Measurements from ENCODE around the gene MYRIP.

The MYRIP gene

GRCh38 chr3:39903253-39903652, 93.8 kb downstream of the MYRIP start:
- Histone ChIP-seq H3K4me1 (ENCODE audit: control insufficient read depth in 2 of 2, insufficient read depth in 1 of 2, low read depth in 1 of 2, low read length in 2 of 2) (no peaks in the 10 kb centered on the region), H3K9me3 (replicated peaks in 1 of 2; ENCODE audit: control insufficient read depth in 2 of 2, insufficient read depth in 1 of 2, low read depth in 1 of 2, low read length in 2 of 2) (no peaks in the 10 kb centered on the region), H2BK12ac (ENCODE audit: low read length) (no peak overlapping the region), H3K27me3 (ENCODE audit: control insufficient read depth in 3 of 3, insufficient read depth in 3 of 3, low read depth in 1 of 3, low read length in 3 of 3) (no peaks in the 10 kb centered on the region), H3K79me1 (ENCODE audit: low read depth, low read length) (no peaks in the 10 kb centered on the region), H3K23ac (ENCODE audit: low read depth, low read length, poor library complexity) (no peak overlapping the region), H3K27ac (replicated peaks; ENCODE audit: low read length) (no peak overlapping the region), H3K9ac (ENCODE audit: low read depth, low read length, poor library complexity) (no peak overlapping the region), H4K8ac (ENCODE audit: low read depth, low read length) (no peak overlapping the region), H4K91ac (ENCODE audit: low read depth, low read length, poor library complexity) (no peak overlapping the region), H2AFZ (ENCODE audit: low read length) (no peak overlapping the region), H2AK5ac (ENCODE audit: low read depth, low read length) (no peak overlapping the region), H3K18ac (ENCODE audit: low read length) (no peak overlapping the region), H3K4me2 (ENCODE audit: insufficient read depth, low read length, poor library complexity, severe bottlenecking) (no peak overlapping the region), H3K4ac (ENCODE audit: low read length) (no peak overlapping the region), H3K4me3 (ENCODE audit: low read length in 2 of 2) (no peak overlapping the region), H3K14ac (ENCODE audit: low read length) (no peak overlapping the region), H2BK5ac (ENCODE audit: low read length) (no peak overlapping the region), H3K36me3 (replicated peaks in 1 of 2; ENCODE audit: control insufficient read depth in 2 of 2, insufficient read depth in 2 of 2, low read length in 2 of 2) (no peaks in the 10 kb centered on the region), H2BK120ac (ENCODE audit: low read depth, low read length) (no peak overlapping the region), H2BK15ac (ENCODE audit: low read length) (no peak overlapping the region)
- WGBS, 2 donors (ENCODE audit: extremely low coverage in 2 of 2, insufficient read length in 2 of 2, insufficient replicate concordance in 1 of 2) = no CpG with 5 or more reads among the region's 2 CpGs
- no peak for DNase-seq (ENCODE audit: low spot score)

GRCh38 chr3:39905788-39906187, 96.4 kb downstream of the MYRIP start:
- H2BK5ac ChIP-seq (ENCODE audit: low read length) = no peak overlapping the region
- no peak overlapping the region for H3K27ac ChIP-seq (replicated peaks; ENCODE audit: low read length)
- H4K91ac ChIP-seq (ENCODE audit: low read depth, low read length, poor library complexity) = no peak overlapping the region
- H3K4me2 ChIP-seq (ENCODE audit: insufficient read depth, low read length, poor library complexity, severe bottlenecking) = no peak overlapping the region
- H4K8ac ChIP-seq (ENCODE audit: low read depth, low read length) = no peak overlapping the region
- H2AK5ac ChIP-seq (ENCODE audit: low read depth, low read length) = no peak overlapping the region
- H3K9ac ChIP-seq (ENCODE audit: low read depth, low read length, poor library complexity) = no peak overlapping the region
- H3K4ac ChIP-seq (ENCODE audit: low read length) = no peak overlapping the region
- no peaks in the 10 kb centered on the region for H3K9me3 ChIP-seq (replicated peaks in 1 of 2; ENCODE audit: control insufficient read depth in 2 of 2, insufficient read depth in 1 of 2, low read depth in 1 of 2, low read length in 2 of 2)
- H2AFZ ChIP-seq (ENCODE audit: low read length) = no peak overlapping the region
- H3K23ac ChIP-seq (ENCODE audit: low read depth, low read length, poor library complexity) = no peak overlapping the region
- no peaks in the 10 kb centered on the region for H3K4me1 ChIP-seq (ENCODE audit: control insufficient read depth in 2 of 2, insufficient read depth in 1 of 2, low read depth in 1 of 2, low read length in 2 of 2)
- no peaks in the 10 kb centered on the region for H3K36me3 ChIP-seq (replicated peaks in 1 of 2; ENCODE audit: control insufficient read depth in 2 of 2, insufficient read depth in 2 of 2, low read length in 2 of 2)
- no peak overlapping the region for H2BK15ac ChIP-seq (ENCODE audit: low read length)
- H3K27me3 ChIP-seq (ENCODE audit: control insufficient read depth in 3 of 3, insufficient read depth in 3 of 3, low read depth in 1 of 3, low read length in 3 of 3) = no peaks in the 10 kb centered on the region
- no CpG with 5 or more reads among the region's 2 CpGs for WGBS, 2 donors (ENCODE audit: extremely low coverage in 2 of 2, insufficient read length in 2 of 2, insufficient replicate concordance in 1 of 2)
- no peak overlapping the region for H2BK120ac ChIP-seq (ENCODE audit: low read depth, low read length)
- no peak for DNase-seq (ENCODE audit: low spot score)
- H3K79me1 ChIP-seq (ENCODE audit: low read depth, low read length) = no peaks in the 10 kb centered on the region
- no peak overlapping the region for H3K18ac ChIP-seq (ENCODE audit: low read length)
- H3K4me3 ChIP-seq (ENCODE audit: low read length in 2 of 2) = no peak overlapping the region
- H2BK12ac ChIP-seq (ENCODE audit: low read length) = no peak overlapping the region
- no peak overlapping the region for H3K14ac ChIP-seq (ENCODE audit: low read length)

- Histone ChIP-seq H3K18ac (ENCODE audit: low read length) (no peak overlapping the region), H3K27ac (replicated peaks; ENCODE audit: low read length) (no peak overlapping the region), H2BK12ac (ENCODE audit: low read length) (no peak overlapping the region), H2BK5ac (ENCODE audit: low read length) (no peak overlapping the region), H2BK15ac (ENCODE audit: low read length) (no peak overlapping the region), H3K9ac (ENCODE audit: low read depth, low read length, poor library complexity) (no peak overlapping the region), H2AK5ac (ENCODE audit: low read depth, low read length) (no peak overlapping the region), H3K27me3 (ENCODE audit: control insufficient read depth in 3 of 3, insufficient read depth in 3 of 3, low read depth in 1 of 3, low read length in 3 of 3) (no peaks in the 10 kb centered on the region), H3K36me3 (replicated peaks in 1 of 2; ENCODE audit: control insufficient read depth in 2 of 2, insufficient read depth in 2 of 2, low read length in 2 of 2) (no peaks in the 10 kb centered on the region), H3K4ac (ENCODE audit: low read length) (no peak overlapping the region), H4K8ac (ENCODE audit: low read depth, low read length) (no peak overlapping the region), H3K4me3 (ENCODE audit: low read length in 2 of 2) (no peak overlapping the region), H3K79me1 (ENCODE audit: low read depth, low read length) (no peaks in the 10 kb centered on the region), H3K4me1 (ENCODE audit: control insufficient read depth in 2 of 2, insufficient read depth in 1 of 2, low read depth in 1 of 2, low read length in 2 of 2) (no peaks in the 10 kb centered on the region), H3K4me2 (ENCODE audit: insufficient read depth, low read length, poor library complexity, severe bottlenecking) (no peak overlapping the region), H3K9me3 (replicated peaks in 1 of 2; ENCODE audit: control insufficient read depth in 2 of 2, insufficient read depth in 1 of 2, low read depth in 1 of 2, low read length in 2 of 2) (no peaks in the 10 kb centered on the region), H4K91ac (ENCODE audit: low read depth, low read length, poor library complexity) (no peak overlapping the region), H3K14ac (ENCODE audit: low read length) (no peak overlapping the region), H2AFZ (ENCODE audit: low read length) (no peak overlapping the region), H3K23ac (ENCODE audit: low read depth, low read length, poor library complexity) (no peak overlapping the region), H2BK120ac (ENCODE audit: low read depth, low read length) (no peak overlapping the region)
- no peak for DNase-seq (ENCODE audit: low spot score)
- WGBS, 2 donors (ENCODE audit: extremely low coverage in 2 of 2, insufficient read length in 2 of 2, insufficient replicate concordance in 1 of 2) = no CpG with 5 or more reads among the region's 4 CpGs
These were observed 98.6 kb downstream of the MYRIP start for GRCh38 chr3:39907981-39908380.

GRCh38 chr3:39910135-39910534, 100.7 kb downstream of the MYRIP start:
- WGBS, 2 donors (ENCODE audit: extremely low coverage in 2 of 2, insufficient read length in 2 of 2, insufficient replicate concordance in 1 of 2) = no CpG with 5 or more reads among the region's 6 CpGs
- no peak overlapping the region for H4K8ac ChIP-seq (ENCODE audit: low read depth, low read length)
- no peak for DNase-seq (ENCODE audit: low spot score)
- H3K4me2 ChIP-seq (ENCODE audit: insufficient read depth, low read length, poor library complexity, severe bottlenecking) = no peak overlapping the region
- no peak overlapping the region for H4K91ac ChIP-seq (ENCODE audit: low read depth, low read length, poor library complexity)
- no peak overlapping the region for H2BK120ac ChIP-seq (ENCODE audit: low read depth, low read length)
- H2AK5ac ChIP-seq (ENCODE audit: low read depth, low read length) = no peak overlapping the region
- H3K36me3 ChIP-seq (replicated peaks in 1 of 2; ENCODE audit: control insufficient read depth in 2 of 2, insufficient read depth in 2 of 2, low read length in 2 of 2) = no peaks in the 10 kb centered on the region
- H2BK5ac ChIP-seq (ENCODE audit: low read length) = no peak overlapping the region
- H2BK12ac ChIP-seq (ENCODE audit: low read length) = no peak overlapping the region
- no peak overlapping the region for H3K14ac ChIP-seq (ENCODE audit: low read length)
- no peak overlapping the region for H3K9ac ChIP-seq (ENCODE audit: low read depth, low read length, poor library complexity)
- no peaks in the 10 kb centered on the region for H3K79me1 ChIP-seq (ENCODE audit: low read depth, low read length)
- no peaks in the 10 kb centered on the region for H3K9me3 ChIP-seq (replicated peaks in 1 of 2; ENCODE audit: control insufficient read depth in 2 of 2, insufficient read depth in 1 of 2, low read depth in 1 of 2, low read length in 2 of 2)
- no peak overlapping the region for H3K4ac ChIP-seq (ENCODE audit: low read length)
- H3K18ac ChIP-seq (ENCODE audit: low read length) = no peak overlapping the region
- H3K23ac ChIP-seq (ENCODE audit: low read depth, low read length, poor library complexity) = no peak overlapping the region
- H2BK15ac ChIP-seq (ENCODE audit: low read length) = no peak overlapping the region
- H3K4me3 ChIP-seq (ENCODE audit: low read length in 2 of 2) = no peak overlapping the region
- H3K4me1 ChIP-seq (ENCODE audit: control insufficient read depth in 2 of 2, insufficient read depth in 1 of 2, low read depth in 1 of 2, low read length in 2 of 2) = no peaks in the 10 kb centered on the region
- H3K27ac ChIP-seq (replicated peaks; ENCODE audit: low read length) = no peak overlapping the region
- no peak overlapping the region for H2AFZ ChIP-seq (ENCODE audit: low read length)
- H3K27me3 ChIP-seq (ENCODE audit: control insufficient read depth in 3 of 3, insufficient read depth in 3 of 3, low read depth in 1 of 3, low read length in 3 of 3) = no peaks in the 10 kb centered on the region
